K562 (cell line): ENCODE data around the gene RHEBL1. TPM values are rescaled to one million over a fixed set of nuclear protein-coding genes. Genes with fewer than 3 reads are reported as not detected.

Experiments used
- ATAC-seq: fragments of 200-7000 bp; cut with Tn5 transposase; 3 replicates; pipeline ENCODE4 v1.9.1; 2020; ENCODE audit warnings: moderate library complexity
- BruUV-seq: library from RNA; stranded (reverse); fragments of 400-500 nt; replicated peaks from 2 replicates; lab custom pipeline; 2021; lab: Mats Ljungman, UMichigan
- CTCF ChIA-PET: fragments of 300-600 bp; formaldehyde crosslinking; extraction: SDS; loops from one replicate; lab custom pipeline; 2021; ENCODE audit warnings: low intra/inter-chr PET ratio; lab: Yijun Ruan, JAX
- POLR2A ChIA-PET: fragments of 300-600, 350-650 bp; sonication (Branson Sonifier 250); formaldehyde crosslinking; extraction: SDS; loops from one replicate; lab custom pipeline; 2021; ENCODE audit warnings: antibody characterized with exemption, inconsistent platforms; lab: Yijun Ruan, JAX
- DNase-seq, 4 experiments: peaks; one replicate each; pipeline versions ENCODE4 v3.0.0 to v3.0.0-alpha.2; 2011 to 2018; ENCODE audit warnings: low spot score in 3 of 4, mixed read lengths in 3 of 4; ENCODE audit errors: extremely low read depth in 1 of 4
- FAIRE-seq: peaks from 2 replicates; lab custom pipeline; 2011; peaks lifted over from hg19 to GRCh38; lab: Jason Lieb, UNC
- H2AFZ ChIP-seq: 2 replicates; pipeline ENCODE4 v1.6.0; 2011; ENCODE audit warnings: low read depth, low read length, control low read depth, inconsistent platforms
- H3K27ac ChIP-seq: fragments of 200-600 bp; 3 replicates; pipeline ENCODE4 v1.8.0; 2011; ENCODE audit warnings: low read depth, mild to moderate bottlenecking, control low read depth, inconsistent platforms, low read length, moderate library complexity, mixed read lengths; ENCODE audit errors: extremely low read depth
- H3K27me3 ChIP-seq, 2 experiments: fragments of 300-600 bp in 1 of 2; 2 replicates in 1 of 2; 3 replicates in 1 of 2; pipeline versions ENCODE4 v1.6.0 to v1.8.0; 2011; ENCODE audit warnings: inconsistent platforms in 2 of 2, low read length in 2 of 2, mild to moderate bottlenecking in 1 of 2, mixed read lengths in 1 of 2, moderate library complexity in 1 of 2; ENCODE audit not compliant: control insufficient read depth in 2 of 2, insufficient read depth in 2 of 2
- H3K36me3 ChIP-seq: fragments of 300-600 bp; 3 replicates; pipeline ENCODE4 v1.8.0; 2011; ENCODE audit warnings: mild to moderate bottlenecking, low read length, inconsistent platforms; ENCODE audit not compliant: control insufficient read depth, insufficient read depth
- H3K4me1 ChIP-seq, 2 experiments: fragments of 200-600 bp in 1 of 2; replicated peaks in 1 of 2; 2 replicates in 1 of 2; 3 replicates in 1 of 2; pipeline versions ENCODE4 v1.5.1 to v1.8.0; 2011; ENCODE audit warnings: inconsistent platforms in 2 of 2, low read length in 2 of 2, mild to moderate bottlenecking in 1 of 2, mixed read lengths in 1 of 2, moderate library complexity in 1 of 2; ENCODE audit not compliant: control insufficient read depth in 2 of 2, insufficient read depth in 2 of 2
- H3K4me2 ChIP-seq: 2 replicates; pipeline ENCODE4 v1.6.1; 2011; ENCODE audit warnings: low read length, control low read depth, inconsistent platforms, mixed read lengths; ENCODE audit not compliant: insufficient read depth
- H3K4me3 ChIP-seq: fragments of 200-600 bp; sonication (generic), shearing (Covaris generic); 2 replicates; pipeline ENCODE4 v1.5.1; 2016; ENCODE audit warnings: control low read depth, inconsistent platforms
- H3K79me2 ChIP-seq: fragments of 200-600 bp; 3 replicates; pipeline ENCODE4 v1.8.0; 2011; ENCODE audit warnings: low read length, inconsistent platforms; ENCODE audit not compliant: control insufficient read depth, insufficient read depth
- H3K9ac ChIP-seq, 2 experiments: 2 replicates each; pipeline versions ENCODE4 v1.6.0 to v1.6.1; 2011; ENCODE audit warnings: low read depth in 2 of 2, low read length in 2 of 2, control low read depth in 1 of 2, inconsistent platforms in 1 of 2, mild to moderate bottlenecking in 1 of 2, mixed read lengths in 1 of 2; ENCODE audit not compliant: insufficient read depth in 1 of 2
- H3K9me1 ChIP-seq: one replicate; pipeline ENCODE4 v1.6.0; 2011; ENCODE audit warnings: inconsistent platforms, mild to moderate bottlenecking, low read length, moderate library complexity; ENCODE audit not compliant: control insufficient read depth, insufficient read depth
- H3K9me3 ChIP-seq: replicated peaks from 2 replicates; pipeline ENCODE4 v1.5.1; 2011; ENCODE audit warnings: low read depth, low read length, inconsistent platforms; ENCODE audit not compliant: control insufficient read depth, insufficient read depth
- H4K20me1 ChIP-seq: replicated peaks from 2 replicates; pipeline ENCODE4 v1.6.1; 2011; ENCODE audit warnings: low read length, inconsistent platforms, mixed read lengths; ENCODE audit not compliant: control insufficient read depth, insufficient read depth
- BCLAF1 ChIP-seq, 2 experiments: fragments of 450-650 bp in 1 of 2; IDR thresholded peaks; 2 replicates each; pipeline ENCODE4 v1.6.1; 2011 to 2017; ENCODE audit warnings: low read depth in 2 of 2, antibody characterized with exemption in 1 of 2, borderline replicate concordance in 1 of 2, low read length in 1 of 2, mild to moderate bottlenecking in 1 of 2, mixed read lengths in 1 of 2; ENCODE audit not compliant: control insufficient read depth in 1 of 2
- HNRNPUL1 ChIP-seq: fragments of 200-400 bp; formaldehyde crosslinking; IDR thresholded peaks from 2 replicates; pipeline ENCODE4 v1.6.1; 2017; ENCODE audit warnings: low read length
- POLR2A ChIP-seq: fragments of 450-650 bp; conservative IDR thresholded peaks from 2 replicates; pipeline ENCODE4 v1.6.1; 2016
- POLR2G ChIP-seq: fragments of 200-400 bp; formaldehyde crosslinking; IDR thresholded peaks from 2 replicates; pipeline ENCODE4 v1.6.1; 2017; ENCODE audit warnings: low read depth, mild to moderate bottlenecking, antibody characterized with exemption, low read length, moderate library complexity
- TAL1 ChIP-seq: fragments of 450-650 bp; IDR thresholded peaks from 2 replicates; pipeline ENCODE4 v1.6.1; 2016; ENCODE audit warnings: mild to moderate bottlenecking
- ZNF232 ChIP-seq: sonication (generic); formaldehyde crosslinking; IDR thresholded peaks from 2 replicates; pipeline ENCODE4 v1.8.0; 2022; ENCODE audit warnings: mild to moderate bottlenecking, missing genetic modification reagents
- WGBS: fragments of 100-300 bp; shearing (Covaris generic); methylation state at CpG from one replicate; pipeline ENCODE4 v1.1.6; 2016; ENCODE audit warnings: low coverage, mixed read lengths; ENCODE audit not compliant: insufficient coverage; ENCODE audit errors: missing lambda C conversion rate; 5-methylcytosine and 5-hydroxymethylcytosine counted together
- in situ Hi-C: fragments of 300-500 bp; cut with MboI; formaldehyde crosslinking; loops from 4 replicates; pipeline ENCODE4 v1.15.0; 2018; ENCODE audit warnings: inconsistent platforms, mixed read lengths
- intact Hi-C: fragments of 100-400 bp; cut with micrococcal nuclease; formaldehyde crosslinking; loops from 2 replicates; pipeline ENCODE4 v1.14.2; 2022
- polyA plus RNA-seq, 8 experiments: library from polyadenylated mRNA; depleted of rRNA in 4 of 8; stranded (reverse) in 5 of 8; unstranded in 3 of 8; fragments of >200 nt; fragmentation: Nextera tagmentation in 2 of 8; fragmentation: Illumina TruSeq in 1 of 8; extraction: Ambion mirVana in 2 of 8; extraction: Trizol in 1 of 8; gene quantifications; 2 replicates each; pipeline versions ENCODE4 v1.2.1 to v1.2.3, GENCODE V29; 2011 to 2014; ENCODE audit warnings: inconsistent platforms in 1 of 8, missing spikeins in 1 of 8
- total RNA-seq, 7 experiments: library from RNA; depleted of rRNA in 6 of 7; stranded (reverse); fragments of >200 nt in 6 of 7; fragmentation: Illumina TruSeq in 2 of 7; extraction: Trizol in 2 of 7; gene quantifications; 2 replicates each; pipeline versions ENCODE4 v1.2.1 to v1.2.3, GENCODE V29; 2011 to 2021; ENCODE audit warnings: low replicate concordance in 1 of 7
- TF ChIP-seq, protein P1 (sequence below): sonication (generic); IDR thresholded peaks from 2 replicates; pipeline ENCODE4 v1.6.1; 2016

The RHEBL1 gene
- total and polyA plus RNA-seq, 9 of the 15 experiments (the other 6 are each of a cell fraction or from before 2014, with no cell fraction given), result 4.3 to 36.1 (median 8.2) TPM

DNA sequence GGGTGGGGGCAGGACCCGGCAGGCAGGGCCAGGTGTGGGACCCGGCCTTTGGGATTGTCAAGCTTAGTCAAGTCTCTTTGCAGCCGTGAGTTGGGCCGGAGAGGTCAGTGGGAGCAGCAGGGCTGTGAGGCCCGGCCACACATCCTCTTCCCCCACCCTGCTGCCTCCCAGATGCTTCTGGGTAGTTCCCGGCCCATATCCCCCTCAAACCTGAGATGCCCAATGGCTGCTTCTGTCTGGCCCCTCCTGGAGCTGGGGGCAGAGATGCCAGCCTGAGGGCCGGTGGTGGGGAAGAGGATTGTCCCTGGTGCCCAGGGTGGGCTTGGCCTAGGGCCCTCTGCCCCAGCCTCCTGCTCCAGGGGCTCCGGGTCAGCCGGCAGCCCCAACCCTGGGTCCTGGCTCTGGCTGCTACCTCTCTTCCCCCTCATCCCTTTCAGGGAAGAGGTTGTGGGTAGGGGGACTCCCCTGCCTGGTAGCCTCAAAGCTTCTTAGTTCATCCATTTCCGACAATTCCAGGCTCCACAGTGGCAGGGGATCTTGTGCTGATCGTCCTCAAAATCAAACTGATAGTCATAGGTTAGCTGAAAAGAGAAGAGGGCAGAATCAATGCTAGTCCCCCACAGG is 48.4 kb downstream of the RHEBL1 start:
- CTCF ChIA-PET, result no interaction called here
- Histone ChIP-seq H4K20me1 (0 out of 2 replicates have a peak, but pooled peaks cover 5% of the 10 kb centered on the region), H3K4me2 (no peak overlapping the region), H3K36me3 (peaks cover 68% of the 10 kb centered on the region), H2AFZ (no peak overlapping the region), H3K79me2 (peaks cover 20% of the 10 kb centered on the region), H3K9me3 (no peaks in the 10 kb centered on the region), H3K27me3 (no peaks in the 10 kb centered on the region), H3K9ac (0 out of 4 replicates have a peak overlapping the region, but pooled peaks of 1 of the 2 experiments have one; percentile 21), H3K27ac (no peak overlapping the region), H3K4me1 (peaks cover 30 to 31% of the 10 kb centered on the region in 2 experiments), H3K9me1 (no peaks in the 10 kb centered on the region), H3K4me3 (no peak overlapping the region)
- ATAC-seq, result no peak
- intact Hi-C loops (no loop called here), in situ Hi-C loops (no loop called here)
- BruUV-seq, result no TSS peak
- 89% methylated on average over 2 of the region's 11 CpGs for WGBS
- no peak for DNase-seq
- POLR2A ChIA-PET, result interaction anchor here (0.6 to 6.8 kb wide), 2 partner anchors 14 to 214 kb away, joined by 3 to 78 read pairs; no protein-coding TSS in a partner anchor
- TF ChIP-seq TAL1 (no peak), POLR2G (peak; percentile 53; the same call in 1 of the 2 replicates)
- no peak for FAIRE-seq

DNA sequence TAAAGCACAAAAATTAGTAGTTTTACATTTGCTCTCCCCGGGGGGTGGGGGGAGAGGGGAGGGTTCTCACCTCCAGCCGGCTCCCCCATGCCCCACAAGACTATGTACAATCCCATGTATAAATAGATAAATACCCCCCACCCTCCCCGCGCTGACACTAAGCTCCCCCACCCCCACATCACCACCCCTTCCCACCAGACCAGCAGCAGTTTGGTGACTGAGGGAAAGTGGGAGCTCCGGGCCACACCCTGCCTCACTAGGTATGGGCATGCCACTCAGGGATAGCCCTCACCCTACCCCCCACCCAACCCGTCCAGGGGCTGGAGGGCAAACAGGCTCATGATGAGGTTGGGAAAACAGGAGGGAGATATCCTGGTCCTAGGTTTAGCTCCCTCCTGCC is 49.3 kb downstream of the RHEBL1 start:
- POLR2A ChIA-PET, result interaction anchor here (0.8 to 6.8 kb wide), 7 partner anchors 8 to 110 kb away, joined by 3 to 78 read pairs (median 5); partner anchors contain the start of genes DDN and TUBA1B
- intact Hi-C loops, result no loop called here
- peaks cover 34 to 36% of the 10 kb centered on the region in 2 experiments for H3K4me1 ChIP-seq
- no peaks in the 10 kb centered on the region for H4K20me1 ChIP-seq
- no peak overlapping the region for H3K4me3 ChIP-seq
- no TSS peak for BruUV-seq
- no peak overlapping the region for H2AFZ ChIP-seq
- 43% methylated on average over 4 of the region's 6 CpGs for WGBS
- H3K79me2 ChIP-seq, result peaks cover 25% of the 10 kb centered on the region
- DNase-seq (no peak), ATAC-seq (no peak), FAIRE-seq (no peak)
- no peak overlapping the region for H3K27ac ChIP-seq
- H3K27me3 ChIP-seq, result no peaks in the 10 kb centered on the region
- H3K9ac ChIP-seq, result no peak overlapping the region; a peak in 1 of 4 replicates
- H3K9me1 ChIP-seq, result no peaks in the 10 kb centered on the region
- H3K4me2 ChIP-seq, result no peak overlapping the region
- CTCF ChIA-PET, result no interaction called here
- peaks cover 60% of the 10 kb centered on the region for H3K36me3 ChIP-seq
- in situ Hi-C loops, result no loop called here
- no peaks in the 10 kb centered on the region for H3K9me3 ChIP-seq
- TF ChIP-seq, protein P1, sequence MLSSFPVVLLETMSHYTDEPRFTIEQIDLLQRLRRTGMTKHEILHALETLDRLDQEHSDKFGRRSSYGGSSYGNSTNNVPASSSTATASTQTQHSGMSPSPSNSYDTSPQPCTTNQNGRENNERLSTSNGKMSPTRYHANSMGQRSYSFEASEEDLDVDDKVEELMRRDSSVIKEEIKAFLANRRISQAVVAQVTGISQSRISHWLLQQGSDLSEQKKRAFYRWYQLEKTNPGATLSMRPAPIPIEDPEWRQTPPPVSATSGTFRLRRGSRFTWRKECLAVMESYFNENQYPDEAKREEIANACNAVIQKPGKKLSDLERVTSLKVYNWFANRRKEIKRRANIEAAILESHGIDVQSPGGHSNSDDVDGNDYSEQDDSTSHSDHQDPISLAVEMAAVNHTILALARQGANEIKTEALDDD, result no peak
- TF ChIP-seq BCLAF1 (IDR thresholded peaks at IDR 0.05; ENCODE audit: borderline replicate concordance in 1 of 2, control insufficient read depth in 1 of 2, low read depth in 2 of 2, low read length in 1 of 2) (no peak), HNRNPUL1 (no peak), ZNF232 (no peak), POLR2A (no peak)
